Epidermal melanocyte (primary cell): ENCODE results near the gene CLSTN1.
"Not testable (repeated sequence)": the region's sequence is repeated elsewhere in the genome, so short reads cannot be mapped to it uniquely, and the experiment has no call there.

ENCODE experiments used
- DNase-seq: peaks from one replicate; pipeline ENCODE4 v3.0.0; 2011; ENCODE audit warnings: low spot score; ENCODE audit not compliant: insufficient read length

The CLSTN1 gene

GRCh38 chr1:9764550-9764949 lies 59.2 kb downstream of the CLSTN1 start:
- no peak for DNase-seq

GRCh38 chr1:9763914-9764313 lies 59.9 kb downstream of the CLSTN1 start:
- no peak for DNase-seq

- not testable (repeated sequence) for DNase-seq
These were observed 61.3 kb downstream of the CLSTN1 start for GRCh38 chr1:9762446-9762845.

- DNase-seq = no peak
These were observed 61.9 kb downstream of the CLSTN1 start for GRCh38 chr1:9761855-9762254.

- DNase-seq = no peak
These were observed 62.9 kb downstream of the CLSTN1 start for GRCh38 chr1:9760824-9761223.

- DNase-seq = no peak
These were observed 63.8 kb downstream of the CLSTN1 start for GRCh38 chr1:9759939-9760338.

- no peak for DNase-seq
These were observed 65.1 kb downstream of the CLSTN1 start for GRCh38 chr1:9758559-9759121.

GRCh38 chr1:9755441-9755995 lies 68.2 kb downstream of the CLSTN1 start:
- DNase-seq = no peak

GRCh38 chr1:9753121-9753531 lies 70.6 kb downstream of the CLSTN1 start:
- no peak for DNase-seq

GRCh38 chr1:9751971-9752370 lies 71.8 kb downstream of the CLSTN1 start:
- no peak for DNase-seq

GRCh38 chr1:9749361-9749760 lies 74.4 kb downstream of the CLSTN1 start:
- DNase-seq = no peak

GRCh38 chr1:9748391-9748790 lies 75.4 kb downstream of the CLSTN1 start:
- not testable (repeated sequence) for DNase-seq

- no peak for DNase-seq
These were observed 77.1 kb downstream of the CLSTN1 start for GRCh38 chr1:9746651-9747050.

GRCh38 chr1:9746211-9746610 lies 77.6 kb downstream of the CLSTN1 start:
- DNase-seq = no peak

- DNase-seq = no peak
These were observed 79.5 kb downstream of the CLSTN1 start for GRCh38 chr1:9744106-9744799.

- DNase-seq = no peak
These were observed 86.1 kb downstream of the CLSTN1 start for GRCh38 chr1:9737671-9738070.

GRCh38 chr1:9737057-9737456 lies 86.7 kb downstream of the CLSTN1 start:
- peak; percentile 50 for DNase-seq

GRCh38 chr1:9736241-9736640 lies 87.5 kb downstream of the CLSTN1 start:
- DNase-seq = no peak

GRCh38 chr1:9735800-9736199 lies 88.0 kb downstream of the CLSTN1 start:
- DNase-seq = no peak

GRCh38 chr1:9733160-9733789 lies 90.5 kb downstream of the CLSTN1 start:
- DNase-seq = no peak

- DNase-seq = no peak
These were observed 91.4 kb downstream of the CLSTN1 start for GRCh38 chr1:9732123-9732971.

- DNase-seq = no peak
These were observed 92.2 kb downstream of the CLSTN1 start for GRCh38 chr1:9731561-9731960.
